Heart right ventricle (tissue), 16 donors: ENCODE measurements around the gene NFKBIZ. TPM values are rescaled to one million over a fixed set of nuclear protein-coding genes. Genes with fewer than 3 reads are reported as not detected.
A peak's percentile ranks its signal among the peaks of the same experiment; 100 is the strongest.
"Not testable (repeated sequence)": the region's sequence is repeated elsewhere in the genome, so short reads cannot be mapped to it uniquely, and the experiment has no call there.

Experiments
- ATAC-seq, 8 donors: fragments of 200-7000 bp; cut with Tn5 transposase; one replicate each; pipeline ENCODE4 v1.9.1; 2020; ENCODE audit warnings: mild to moderate bottlenecking in 8 of 8, moderate library complexity in 8 of 8, moderate number of reproducible peaks in 1 of 8
- DNase-seq, 2 donors: peaks; one replicate each; pipeline ENCODE4 v3.0.0-alpha.2; 2020
- H3K27ac ChIP-seq, 10 donors: fragments of 200-600 bp; sonication (generic) in 2 of 10; one replicate each; pipeline versions ENCODE4 v1.5.0 to v1.8.0; 2020 to 2022; ENCODE audit warnings: mild to moderate bottlenecking in 3 of 10
- H3K27me3 ChIP-seq, 7 donors: fragments of 200-600 bp; one replicate each; pipeline ENCODE4 v1.8.0; 2021 to 2022; ENCODE audit warnings: mild to moderate bottlenecking in 2 of 7
- H3K36me3 ChIP-seq, 9 donors: fragments of 200-600 bp; sonication (generic) in 1 of 9; one replicate each; pipeline versions ENCODE4 v1.5.0 to v1.8.0; 2020 to 2022; ENCODE audit warnings: mild to moderate bottlenecking in 2 of 9
- H3K4me1 ChIP-seq, 9 donors: fragments of 200-600 bp; sonication (generic) in 1 of 9; one replicate each; pipeline versions ENCODE4 v1.5.0 to v1.8.0; 2020 to 2022; ENCODE audit warnings: mild to moderate bottlenecking in 4 of 9
- H3K4me3 ChIP-seq, 10 donors: fragments of 200-600 bp; sonication (generic) in 2 of 10; one replicate each; pipeline versions ENCODE4 v1.5.0 to v1.8.0; 2020 to 2022; ENCODE audit warnings: mild to moderate bottlenecking in 7 of 10, moderate library complexity in 2 of 10
- H3K9me3 ChIP-seq, 11 donors: fragments of 200-600 bp in 10 of 11; sonication (generic) in 2 of 11; one replicate each; pipeline versions ENCODE4 v1.5.0 to v1.8.0; 2013 to 2022; ENCODE audit warnings: mild to moderate bottlenecking in 2 of 11, control low read depth in 1 of 11, moderate library complexity in 1 of 11
- WGBS, 2 donors: extraction: QIAGEN DNeasy Blood & Tissue Kit; methylation state at CpG; one replicate each; pipeline ENCODE4 v1.1.7; 2013; ENCODE audit warnings: inconsistent platforms in 1 of 2; 5-methylcytosine and 5-hydroxymethylcytosine counted together
- intact Hi-C, 10 donors: fragments of 100-400 bp; cut with DNase I; formaldehyde crosslinking; loops; one replicate each; pipeline versions ENCODE4 v1.11.1 to v1.14.2; 2022
- polyA plus RNA-seq, 2 donors: library from polyadenylated mRNA; stranded (reverse); fragments of 200-250 nt; gene quantifications; one replicate each; pipeline ENCODE4 v1.2.3, GENCODE V29; 2013
- total RNA-seq, 10 donors: library from RNA; stranded (reverse); fragmentation: NEBNext Ultra II Directional in 3 of 10; extraction: Animal tissue kit (Norgen Biotek cat#: 25700) in 3 of 10; gene quantifications; one replicate each; pipeline versions ENCODE4 v1.2.1 to v1.2.4, GENCODE V29; 2021 to 2023
- TF ChIP-seq, protein P1 (sequence below), 9 donors: fragments of 200-600 bp; sonication (generic) in 2 of 9; IDR thresholded peaks; one replicate each; pipeline versions ENCODE4 v1.5.0 to v1.8.0; 2021 to 2022; ENCODE audit warnings: antibody characterized with exemption in 9 of 9, mild to moderate bottlenecking in 5 of 9, moderate library complexity in 1 of 9
- donor health status: Arrhythmogenic right ventricular cardiomyopathy.
- donor health status: ischemic (EF 13 %, LVEDD 7.1; RV severe dilation, severe dysfunction).
- donor health status: healthy with polysubstance abuse.
- donor health status: DM: no; HTN: yes; CAD: no.
- donor health status: DM: no; HTN: no; CAD: no.
- donor health status: ischemic (EF 25% LVEDD 6.9; RV normal size, moderate dysfunction).
- donor health status: ischemic (EF 25% LVEDD 5.7; RV mildly dilated, moderate dysfunction).
- donor health status: healthy.
- donor health status: DM: yes; HTN: yes; CAD: no.
- donor health status: Ischemic cardiomyopathy.
- donor health status: ischemic (EF 35%, LVEDD 5.7; RV mildly dilated, moderate dysfunction).
- donor health status: nonischemic (EF 11% LVEDD 7.7; RV severe dilation, severe dysfunction).
- donor health status: DM: yes; HTN: yes; CAD: no.
- donor health status: PGD.
- donor health status: ischemic (EF 29% LVEDD 5.4; RV normal size, mild dysfunction).
- donor health status: nonischemic (EF 23%, LVEDD 6.1; RV moderate dilation, normal function).

The NFKBIZ gene
- total and polyA plus RNA-seq, 12 donors: 5.4 to 26.2 (median 11.8) TPM

DNA sequence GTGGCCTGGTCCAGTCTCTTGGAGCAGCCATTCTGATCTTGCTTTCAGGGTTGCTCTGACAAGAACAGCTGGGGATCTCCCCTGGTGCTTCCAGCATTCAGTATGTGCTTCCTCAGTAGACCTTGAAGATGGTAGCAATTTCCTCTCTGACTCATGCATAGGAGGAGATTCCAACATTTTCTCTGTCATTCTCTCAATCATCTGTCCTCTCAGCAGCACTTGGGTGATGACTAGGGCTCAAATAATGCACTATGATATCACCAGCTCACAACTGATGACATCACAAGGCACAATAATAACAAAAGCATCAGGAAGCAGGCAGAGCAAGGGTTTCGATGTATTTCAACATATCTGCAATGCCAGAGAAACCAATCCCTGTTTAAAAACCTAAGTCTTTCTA lies 52.7 kb downstream of the NFKBIZ start:
- peaks cover 0 to 18% (median 0%) of the 10 kb centered on the region in 9 donors for H3K4me1 ChIP-seq
- H3K4me3 ChIP-seq: no peak overlapping the region
- ATAC-seq: peak in 1 of 8 donors; percentile 76
- no peak overlapping the region for H3K27ac ChIP-seq
- TF ChIP-seq, protein P1, sequence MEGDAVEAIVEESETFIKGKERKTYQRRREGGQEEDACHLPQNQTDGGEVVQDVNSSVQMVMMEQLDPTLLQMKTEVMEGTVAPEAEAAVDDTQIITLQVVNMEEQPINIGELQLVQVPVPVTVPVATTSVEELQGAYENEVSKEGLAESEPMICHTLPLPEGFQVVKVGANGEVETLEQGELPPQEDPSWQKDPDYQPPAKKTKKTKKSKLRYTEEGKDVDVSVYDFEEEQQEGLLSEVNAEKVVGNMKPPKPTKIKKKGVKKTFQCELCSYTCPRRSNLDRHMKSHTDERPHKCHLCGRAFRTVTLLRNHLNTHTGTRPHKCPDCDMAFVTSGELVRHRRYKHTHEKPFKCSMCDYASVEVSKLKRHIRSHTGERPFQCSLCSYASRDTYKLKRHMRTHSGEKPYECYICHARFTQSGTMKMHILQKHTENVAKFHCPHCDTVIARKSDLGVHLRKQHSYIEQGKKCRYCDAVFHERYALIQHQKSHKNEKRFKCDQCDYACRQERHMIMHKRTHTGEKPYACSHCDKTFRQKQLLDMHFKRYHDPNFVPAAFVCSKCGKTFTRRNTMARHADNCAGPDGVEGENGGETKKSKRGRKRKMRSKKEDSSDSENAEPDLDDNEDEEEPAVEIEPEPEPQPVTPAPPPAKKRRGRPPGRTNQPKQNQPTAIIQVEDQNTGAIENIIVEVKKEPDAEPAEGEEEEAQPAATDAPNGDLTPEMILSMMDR (IDR thresholded peaks at IDR 0.05): no peak
- WGBS, 2 donors: 89 to 90% methylated on average over 1 of the region's 1 CpG
- no peaks in the 10 kb centered on the region for H3K36me3 ChIP-seq
- no peaks in the 10 kb centered on the region for H3K27me3 ChIP-seq
- intact Hi-C loops: no loop called here
- H3K9me3 ChIP-seq: peaks cover 0 to 11% (median 0%) of the 10 kb centered on the region in 11 donors
- no peak for DNase-seq

DNA sequence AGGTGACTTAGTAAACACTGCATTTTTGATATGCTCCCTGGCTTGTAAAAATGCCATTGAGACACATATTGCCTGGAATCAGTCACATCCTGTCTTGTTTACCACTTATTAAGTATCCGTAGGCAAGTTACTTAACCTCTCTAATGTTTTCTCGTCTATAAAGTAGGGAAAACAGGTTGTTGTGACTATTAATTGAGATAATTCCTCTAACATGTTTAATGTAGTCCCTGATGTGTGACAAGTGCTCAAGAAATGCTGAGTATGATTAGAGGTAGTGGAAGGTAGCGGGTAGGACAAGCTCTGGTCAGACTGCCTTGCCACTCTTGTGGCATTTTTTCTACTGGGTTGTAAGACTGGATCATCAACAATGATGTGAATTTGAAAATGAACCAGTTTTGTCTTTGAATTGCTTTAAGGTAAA lies 54.1 kb downstream of the NFKBIZ start:
- no peaks in the 10 kb centered on the region for H3K27me3 ChIP-seq
- DNase-seq (no peak), ATAC-seq (no peak)
- peaks cover 0 to 11% (median 0%) of the 10 kb centered on the region in 11 donors for H3K9me3 ChIP-seq
- H3K4me3 ChIP-seq: no peak overlapping the region
- no peak overlapping the region for H3K27ac ChIP-seq
- TF ChIP-seq, protein P1 (IDR thresholded peaks at IDR 0.05): no peak
- intact Hi-C loops: no loop called here
- no peaks in the 10 kb centered on the region for H3K36me3 ChIP-seq
- WGBS, 2 donors: 87 to 89% methylated on average over 3 of the region's 3 CpGs
- peaks cover 0 to 13% (median 0%) of the 10 kb centered on the region in 9 donors for H3K4me1 ChIP-seq

DNA sequence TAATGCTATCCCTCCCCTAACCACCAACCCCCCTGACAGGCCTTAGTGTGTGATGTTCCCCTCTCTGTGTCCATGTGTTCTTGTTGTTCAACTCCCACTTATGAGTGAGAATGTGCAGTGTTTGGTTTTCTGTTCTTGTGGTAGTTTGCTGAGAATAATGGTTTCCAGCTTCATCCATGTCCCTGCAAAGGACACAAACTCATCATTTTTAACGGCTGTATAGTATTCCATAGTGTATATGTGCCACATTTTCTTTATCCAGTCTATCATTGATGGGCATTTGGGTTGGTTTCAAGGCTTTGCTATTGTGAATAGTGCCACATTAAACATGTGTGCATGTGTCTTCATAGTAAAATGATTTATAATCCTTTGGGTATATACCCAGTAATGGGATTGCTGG lies 56.3 kb downstream of the NFKBIZ start:
- ATAC-seq, H3K27ac ChIP-seq, H3K4me3 ChIP-seq, H3K36me3 ChIP-seq, H3K27me3 ChIP-seq, intact Hi-C loops, DNase-seq, H3K4me1 ChIP-seq: not testable (repeated sequence)
- peaks cover 0 to 11% (median 0%) of the 10 kb centered on the region in 11 donors for H3K9me3 ChIP-seq
- 83 to 94% methylated on average over 1 of the region's 1 CpG for WGBS, 2 donors

Other genes with a start within 250 kb of the NFKBIZ start
- 10 to 100 TPM in 1 of 10 donors, 1 to 10 TPM in 9; 7.5 to 13.3 (median 8.7) TPM for gene ZBTB11, start 172.4 kb upstream of the NFKBIZ start, total RNA-seq
- gene ZBTB11, start 172.4 kb upstream of the NFKBIZ start, polyA plus RNA-seq: 1 to 10 TPM; 3.5 to 7.5 TPM
- gene RPL24, start 162.8 kb upstream of the NFKBIZ start, total RNA-seq: 100 to 1,000 TPM; 735 to 853 (median 785) TPM
- gene RPL24, start 162.8 kb upstream of the NFKBIZ start, polyA plus RNA-seq: 1,000 to 10,000 TPM; 2,189 to 3,133 TPM
- gene CEP97, start 124.9 kb upstream of the NFKBIZ start, total RNA-seq: 10 to 100 TPM in 1 of 10 donors, 1 to 10 TPM in 9; 5.7 to 11.4 (median 7.8) TPM
- gene CEP97, start 124.9 kb upstream of the NFKBIZ start, polyA plus RNA-seq: 1 to 10 TPM; 1.2 to 2.3 TPM
- 10 to 100 TPM; 30.2 to 50.3 (median 35.7) TPM for gene NXPE3, start 70.3 kb upstream of the NFKBIZ start, total RNA-seq
- gene NXPE3, start 70.3 kb upstream of the NFKBIZ start, polyA plus RNA-seq: 10 to 100 TPM in 1 of 2 donors, 1 to 10 TPM in 1; 7.6 to 11.7 TPM